HCT116 (cell line): Measurements from ENCODE around the gene SMIM44. TPM values are rescaled to one million over a fixed set of nuclear protein-coding genes. Genes with fewer than 3 reads are reported as not detected.

Experiments
- ATAC-seq: fragments of 200-7000 bp; cut with Tn5 transposase; 2 replicates; pipeline ENCODE4 v1.9.1; 2020; ENCODE audit warnings: mild to moderate bottlenecking, moderate library complexity
- BruUV-seq: library from RNA; stranded (reverse); fragments of 400-500 nt; replicated peaks from 2 replicates; lab custom pipeline; 2021; lab: Mats Ljungman, UMichigan
- CTCF ChIA-PET: fragments of 300-600 bp; sonication (Branson Sonifier 250); formaldehyde crosslinking; loops from one replicate; lab custom pipeline; 2021; ENCODE audit warnings: antibody characterized with exemption; lab: Charles Lee
- POLR2A ChIA-PET: fragments of 300-600, 350-600 bp; sonication (Branson Sonifier 250); formaldehyde crosslinking; loops from one replicate; lab custom pipeline; 2021; ENCODE audit warnings: antibody characterized with exemption; lab: Charles Lee
- RAD21 ChIA-PET, 2 experiments: fragments of 300-600 bp; sonication (Branson Sonifier 250); formaldehyde crosslinking; loops; one replicate each; lab custom pipeline; 2023; ENCODE audit warnings: low total read pairs in 2 of 2; ENCODE audit not compliant: uncharacterized antibody in 2 of 2, unreplicated experiment in 2 of 2, low non-redundant PET in 1 of 2; lab: Charles Lee
- DNase-seq: peaks from one replicate; pipeline ENCODE4 v3.0.0-alpha.2; 2010; ENCODE audit warnings: low read depth, low spot score
- H2AFZ ChIP-seq: fragments of 200-600 bp; shearing (Covaris generic), sonication (generic); 2 replicates; pipeline ENCODE4 v1.6.1; 2017; ENCODE audit warnings: low read depth, mixed run types, mixed read lengths, antibody characterized with exemption, low read length; ENCODE audit not compliant: poor library complexity, severe bottlenecking
- H3K27ac ChIP-seq: 2 replicates; pipeline ENCODE4 v1.5.1; 2012; ENCODE audit warnings: low read depth, low read length
- H3K27me3 ChIP-seq: fragments of 200-600 bp; sonication (generic); 2 replicates; pipeline ENCODE4 v1.6.1; 2016; ENCODE audit warnings: mixed run types, low read length, mixed read lengths; ENCODE audit not compliant: insufficient read depth
- H3K36me3 ChIP-seq, 2 experiments: fragments of 200-500 bp in 1 of 2; fragments of 200-600 bp in 1 of 2; sonication (Bioruptor generic) in 1 of 2; sonication (generic) in 1 of 2; 2 replicates each; pipeline versions ENCODE4 v1.5.1 to v1.6.1; 2014 to 2016; ENCODE audit warnings: low read length in 2 of 2, inconsistent platforms in 1 of 2, mixed read lengths in 1 of 2, mixed run types in 1 of 2; ENCODE audit not compliant: insufficient read depth in 2 of 2, control insufficient read depth in 1 of 2
- H3K4me1 ChIP-seq, 2 experiments: fragments of 200-600 bp in 1 of 2; sonication (generic) in 1 of 2; 2 replicates each; pipeline versions ENCODE4 v1.5.1 to v1.6.1; 2012 to 2017; ENCODE audit warnings: low read length in 2 of 2, inconsistent platforms in 1 of 2, mild to moderate bottlenecking in 1 of 2, mixed read lengths in 1 of 2, mixed run types in 1 of 2, moderate library complexity in 1 of 2; ENCODE audit not compliant: insufficient read depth in 2 of 2, control insufficient read depth in 1 of 2
- H3K4me2 ChIP-seq: fragments of 200-600 bp; sonication (generic); 2 replicates; pipeline ENCODE4 v1.6.1; 2017; ENCODE audit warnings: mixed run types, low read length, mixed read lengths
- H3K4me3 ChIP-seq, 2 experiments: fragments of 200-600 bp in 1 of 2; sonication (generic) in 1 of 2; replicated peaks in 1 of 2; 2 replicates each; pipeline ENCODE4 v1.5.1; 2011 to 2016; ENCODE audit warnings: low read length in 2 of 2, control low read depth in 1 of 2, low read depth in 1 of 2, mild to moderate bottlenecking in 1 of 2, mixed read lengths in 1 of 2, mixed run types in 1 of 2
- H3K79me2 ChIP-seq: fragments of 200-600 bp; sonication (generic); 2 replicates; pipeline ENCODE4 v1.6.1; 2017; ENCODE audit warnings: mild to moderate bottlenecking, mixed run types, low read length, moderate library complexity, mixed read lengths; ENCODE audit not compliant: insufficient read depth
- H3K9ac ChIP-seq: fragments of 200-600 bp; sonication (generic); 2 replicates; pipeline ENCODE4 v1.6.1; 2016; ENCODE audit warnings: low read length, mixed read lengths
- H3K9me2 ChIP-seq: fragments of 200-600 bp; sonication (generic), shearing (Covaris generic); 2 replicates; pipeline ENCODE4 v1.6.1; 2017; ENCODE audit warnings: mixed run types, mild to moderate bottlenecking, moderate library complexity; ENCODE audit not compliant: insufficient read depth
- H3K9me3 ChIP-seq, 2 experiments: fragments of 200-500 bp in 1 of 2; fragments of 200-600 bp in 1 of 2; sonication (Bioruptor generic) in 1 of 2; sonication (generic) in 1 of 2; 2 replicates each; pipeline ENCODE4 v1.6.1; 2014 to 2017; ENCODE audit warnings: low read length in 2 of 2, mixed read lengths in 2 of 2, inconsistent platforms in 1 of 2, low read depth in 1 of 2, mild to moderate bottlenecking in 1 of 2, mixed run types in 1 of 2, moderate library complexity in 1 of 2; ENCODE audit not compliant: control insufficient read depth in 1 of 2, insufficient read depth in 1 of 2
- H4K20me1 ChIP-seq: fragments of 200-600 bp; sonication (generic), shearing (Covaris generic); 2 replicates; pipeline ENCODE4 v1.6.1; 2017; ENCODE audit warnings: mixed run types, mild to moderate bottlenecking, moderate library complexity; ENCODE audit not compliant: insufficient read depth
- ATF3 ChIP-seq: IDR thresholded peaks from 2 replicates; pipeline ENCODE4 v1.6.1; 2012
- CBX3 ChIP-seq: IDR thresholded peaks from 2 replicates; pipeline ENCODE4 v1.6.1; 2012; ENCODE audit warnings: low read depth
- EZH2phosphoT487 ChIP-seq: fragments of 200-600 bp; IDR thresholded peaks from 2 replicates; pipeline ENCODE4 v1.6.1; 2018; ENCODE audit warnings: antibody characterized with exemption, borderline replicate concordance
- JUND ChIP-seq: IDR thresholded peaks from 2 replicates; pipeline ENCODE4 v1.6.1; 2012
- POLR2AphosphoS5 ChIP-seq: IDR thresholded peaks from 2 replicates; pipeline ENCODE4 v1.6.1; 2011; ENCODE audit warnings: mild to moderate bottlenecking, low read depth, low read length, moderate library complexity
- REST ChIP-seq: IDR thresholded peaks from 2 replicates; pipeline ENCODE4 v1.6.1; 2012; ENCODE audit warnings: low read depth
- intact Hi-C: fragments of 100-400 bp; cut with micrococcal nuclease; formaldehyde crosslinking; loops from 2 replicates; pipeline ENCODE4 v1.10.0; 2022
- total RNA-seq: library from RNA; stranded (reverse); gene quantifications from one replicate; pipeline ENCODE4 v1.2.1, GENCODE V29; 2021; ENCODE audit not compliant: unreplicated experiment

SMIM44 gene
- total RNA-seq, 1 experiment from 2014 or later = not detected

- Histone ChIP-seq H3K4me2 (no peak overlapping the region), H3K9me3 (no peaks in the 10 kb centered on the region), H3K27ac (no peak overlapping the region), H4K20me1 (no peaks in the 10 kb centered on the region), H3K27me3 (no peaks in the 10 kb centered on the region), H3K4me3 (no peak overlapping the region), H3K4me1 (peaks cover 3 to 10% of the 10 kb centered on the region in 2 experiments; a peak in 2 of 4 replicates), H2AFZ (no peak overlapping the region), H3K36me3 (peaks cover 7 to 8% of the 10 kb centered on the region in 2 experiments; a peak in 3 of 4 replicates), H3K9me2 (no peaks in the 10 kb centered on the region), H3K79me2 (peaks cover 93% of the 10 kb centered on the region), H3K9ac (no peak overlapping the region)
- intact Hi-C loops = no loop called here
- DNase-seq (no peak), ATAC-seq (no peak)
- no TSS peak for BruUV-seq
- RAD21 ChIA-PET = no interaction called here
- CTCF ChIA-PET = no interaction called here
- TF ChIP-seq CBX3 = no peak
- TF ChIP-seq REST = no peak
- no peak for TF ChIP-seq EZH2phosphoT487
- no peak for TF ChIP-seq POLR2AphosphoS5
- TF ChIP-seq ATF3 = no peak
- no peak for TF ChIP-seq JUND
- POLR2A ChIA-PET = interaction anchor here (0.5 kb wide), 1 partner anchor 240 kb away, joined by 3 read pairs; no protein-coding TSS in a partner anchor
These were observed 32.7 kb upstream of the SMIM44 start for GRCh38 chr19:3515891-3516422.
